ENCODE results near the gene GSTA4. TPM values are rescaled to one million over a fixed set of nuclear protein-coding genes. Genes with fewer than 3 reads are reported as not detected.

GSTA4 gene
- total and polyA plus RNA-seq, 2 of the 13 experiments (the other 11 are each of a cell fraction or from before 2014, with no cell fraction given) = 34.1 to 53.6 TPM

DNA sequence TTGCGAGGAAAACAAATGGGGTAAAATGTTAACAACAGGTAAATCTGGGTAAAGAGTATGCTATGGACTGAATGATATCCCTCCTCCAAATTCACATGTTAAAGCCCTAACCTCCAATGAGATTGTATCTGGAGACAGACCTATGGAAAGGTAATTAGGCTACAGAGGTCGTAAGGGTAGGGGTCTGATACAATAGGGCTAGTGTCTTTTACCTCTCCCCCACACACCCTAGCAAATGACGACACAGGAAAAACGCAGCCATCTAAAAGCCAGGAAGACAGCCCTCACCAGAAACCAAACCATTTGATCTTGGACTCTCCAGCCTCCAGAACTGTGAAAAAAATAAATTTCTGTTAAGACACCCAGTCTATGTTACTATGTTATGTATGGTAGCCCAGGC, 49.5 kb upstream of the GSTA4 start (continued):
- TF ChIP-seq, protein P1, sequence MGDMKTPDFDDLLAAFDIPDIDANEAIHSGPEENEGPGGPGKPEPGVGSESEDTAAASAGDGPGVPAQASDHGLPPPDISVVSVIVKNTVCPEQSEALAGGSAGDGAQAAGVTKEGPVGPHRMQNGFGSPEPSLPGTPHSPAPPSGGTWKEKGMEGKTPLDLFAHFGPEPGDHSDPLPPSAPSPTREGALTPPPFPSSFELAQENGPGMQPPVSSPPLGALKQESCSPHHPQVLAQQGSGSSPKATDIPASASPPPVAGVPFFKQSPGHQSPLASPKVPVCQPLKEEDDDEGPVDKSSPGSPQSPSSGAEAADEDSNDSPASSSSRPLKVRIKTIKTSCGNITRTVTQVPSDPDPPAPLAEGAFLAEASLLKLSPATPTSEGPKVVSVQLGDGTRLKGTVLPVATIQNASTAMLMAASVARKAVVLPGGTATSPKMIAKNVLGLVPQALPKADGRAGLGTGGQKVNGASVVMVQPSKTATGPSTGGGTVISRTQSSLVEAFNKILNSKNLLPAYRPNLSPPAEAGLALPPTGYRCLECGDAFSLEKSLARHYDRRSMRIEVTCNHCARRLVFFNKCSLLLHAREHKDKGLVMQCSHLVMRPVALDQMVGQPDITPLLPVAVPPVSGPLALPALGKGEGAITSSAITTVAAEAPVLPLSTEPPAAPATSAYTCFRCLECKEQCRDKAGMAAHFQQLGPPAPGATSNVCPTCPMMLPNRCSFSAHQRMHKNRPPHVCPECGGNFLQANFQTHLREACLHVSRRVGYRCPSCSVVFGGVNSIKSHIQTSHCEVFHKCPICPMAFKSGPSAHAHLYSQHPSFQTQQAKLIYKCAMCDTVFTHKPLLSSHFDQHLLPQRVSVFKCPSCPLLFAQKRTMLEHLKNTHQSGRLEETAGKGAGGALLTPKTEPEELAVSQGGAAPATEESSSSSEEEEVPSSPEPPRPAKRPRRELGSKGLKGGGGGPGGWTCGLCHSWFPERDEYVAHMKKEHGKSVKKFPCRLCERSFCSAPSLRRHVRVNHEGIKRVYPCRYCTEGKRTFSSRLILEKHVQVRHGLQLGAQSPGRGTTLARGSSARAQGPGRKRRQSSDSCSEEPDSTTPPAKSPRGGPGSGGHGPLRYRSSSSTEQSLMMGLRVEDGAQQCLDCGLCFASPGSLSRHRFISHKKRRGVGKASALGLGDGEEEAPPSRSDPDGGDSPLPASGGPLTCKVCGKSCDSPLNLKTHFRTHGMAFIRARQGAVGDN (CRISPR knock-in tag; IDR thresholded peaks at IDR 0.05) = no peak
- no peak for TF ChIP-seq ZNF333 (CRISPR knock-in tag; IDR thresholded peaks at IDR 0.05; ENCODE audit: borderline replicate concordance)
- TF ChIP-seq, protein P2, sequence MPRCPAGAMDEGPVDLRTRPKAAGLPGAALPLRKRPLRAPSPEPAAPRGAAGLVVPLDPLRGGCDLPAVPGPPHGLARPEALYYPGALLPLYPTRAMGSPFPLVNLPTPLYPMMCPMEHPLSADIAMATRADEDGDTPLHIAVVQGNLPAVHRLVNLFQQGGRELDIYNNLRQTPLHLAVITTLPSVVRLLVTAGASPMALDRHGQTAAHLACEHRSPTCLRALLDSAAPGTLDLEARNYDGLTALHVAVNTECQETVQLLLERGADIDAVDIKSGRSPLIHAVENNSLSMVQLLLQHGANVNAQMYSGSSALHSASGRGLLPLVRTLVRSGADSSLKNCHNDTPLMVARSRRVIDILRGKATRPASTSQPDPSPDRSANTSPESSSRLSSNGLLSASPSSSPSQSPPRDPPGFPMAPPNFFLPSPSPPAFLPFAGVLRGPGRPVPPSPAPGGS (CRISPR knock-in tag; IDR thresholded peaks at IDR 0.05) = no peak
- TF ChIP-seq, protein P3, sequence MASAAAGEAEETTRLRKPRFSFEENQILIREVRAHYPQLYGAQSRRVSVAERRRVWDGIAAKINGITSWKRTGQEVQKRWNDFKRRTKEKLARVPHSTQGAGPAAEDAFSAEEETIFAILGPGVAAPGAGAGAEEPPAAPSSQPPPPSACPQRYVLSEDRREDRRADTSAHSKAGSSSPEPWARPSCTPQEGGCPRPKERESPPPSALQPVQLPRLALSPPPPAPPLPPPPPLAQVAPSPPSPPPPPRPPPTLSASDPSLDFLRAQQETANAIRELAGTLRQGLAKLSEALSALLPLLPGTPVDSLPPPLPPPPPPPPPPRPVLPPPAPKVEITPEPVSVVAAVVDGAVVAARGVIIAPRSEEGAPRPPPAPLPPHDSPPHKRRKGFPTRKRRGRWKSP (CRISPR knock-in tag; IDR thresholded peaks at IDR 0.05) = no peak
- no peak for TF ChIP-seq KAT8 (CRISPR knock-in tag; IDR thresholded peaks at IDR 0.05)
- no peak for TF ChIP-seq SETDB1 (CRISPR knock-in tag; IDR thresholded peaks at IDR 0.05; ENCODE audit: borderline replicate concordance)
- TF ChIP-seq, protein P4, sequence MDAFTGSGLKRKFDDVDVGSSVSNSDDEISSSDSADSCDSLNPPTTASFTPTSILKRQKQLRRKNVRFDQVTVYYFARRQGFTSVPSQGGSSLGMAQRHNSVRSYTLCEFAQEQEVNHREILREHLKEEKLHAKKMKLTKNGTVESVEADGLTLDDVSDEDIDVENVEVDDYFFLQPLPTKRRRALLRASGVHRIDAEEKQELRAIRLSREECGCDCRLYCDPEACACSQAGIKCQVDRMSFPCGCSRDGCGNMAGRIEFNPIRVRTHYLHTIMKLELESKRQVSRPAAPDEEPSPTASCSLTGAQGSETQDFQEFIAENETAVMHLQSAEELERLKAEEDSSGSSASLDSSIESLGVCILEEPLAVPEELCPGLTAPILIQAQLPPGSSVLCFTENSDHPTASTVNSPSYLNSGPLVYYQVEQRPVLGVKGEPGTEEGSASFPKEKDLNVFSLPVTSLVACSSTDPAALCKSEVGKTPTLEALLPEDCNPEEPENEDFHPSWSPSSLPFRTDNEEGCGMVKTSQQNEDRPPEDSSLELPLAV (CRISPR knock-in tag; conservative IDR thresholded peaks at IDR 0.05; ENCODE audit: low read depth) = no peak
- no peak for TF ChIP-seq ZNF747 (CRISPR knock-in tag; IDR thresholded peaks at IDR 0.05; ENCODE audit: borderline replicate concordance)
- TF ChIP-seq, protein P5, sequence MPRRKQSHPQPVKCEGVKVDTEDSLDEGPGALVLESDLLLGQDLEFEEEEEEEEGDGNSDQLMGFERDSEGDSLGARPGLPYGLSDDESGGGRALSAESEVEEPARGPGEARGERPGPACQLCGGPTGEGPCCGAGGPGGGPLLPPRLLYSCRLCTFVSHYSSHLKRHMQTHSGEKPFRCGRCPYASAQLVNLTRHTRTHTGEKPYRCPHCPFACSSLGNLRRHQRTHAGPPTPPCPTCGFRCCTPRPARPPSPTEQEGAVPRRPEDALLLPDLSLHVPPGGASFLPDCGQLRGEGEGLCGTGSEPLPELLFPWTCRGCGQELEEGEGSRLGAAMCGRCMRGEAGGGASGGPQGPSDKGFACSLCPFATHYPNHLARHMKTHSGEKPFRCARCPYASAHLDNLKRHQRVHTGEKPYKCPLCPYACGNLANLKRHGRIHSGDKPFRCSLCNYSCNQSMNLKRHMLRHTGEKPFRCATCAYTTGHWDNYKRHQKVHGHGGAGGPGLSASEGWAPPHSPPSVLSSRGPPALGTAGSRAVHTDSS (CRISPR knock-in tag; conservative IDR thresholded peaks at IDR 0.05) = no peak
- TF ChIP-seq ZNF234 (CRISPR knock-in tag; conservative IDR thresholded peaks at IDR 0.05) = no peak
- TF ChIP-seq THAP11 (CRISPR knock-in tag; IDR thresholded peaks at IDR 0.05) = no peak
